Measurements from ENCODE around the gene TRABD2A. TPM values are rescaled to one million over a fixed set of nuclear protein-coding genes. Genes with fewer than 3 reads are reported as not detected.

The TRABD2A gene
- polyA plus RNA-seq, 4 donors, result 0.32 to 0.70 (median 0.59) TPM

DNA sequence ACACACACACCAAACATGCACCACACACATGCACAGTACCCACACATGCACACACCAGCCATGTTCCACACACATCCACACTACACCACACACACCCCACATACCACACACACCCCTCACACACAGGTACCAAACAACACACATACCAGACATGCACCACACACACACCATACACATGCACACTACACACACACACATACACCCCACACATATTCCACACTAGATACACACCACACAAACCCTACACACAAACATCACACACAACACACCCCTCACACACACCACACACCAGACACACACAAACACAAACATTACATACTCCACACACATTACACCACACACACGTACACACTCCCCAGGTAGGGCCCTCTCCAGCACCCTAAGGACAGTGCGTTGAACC lies 51.2 kb downstream of the TRABD2A start:
- no peak for DNase-seq (ENCODE audit: low read depth in 4 of 4, low spot score in 3 of 4)

DNA sequence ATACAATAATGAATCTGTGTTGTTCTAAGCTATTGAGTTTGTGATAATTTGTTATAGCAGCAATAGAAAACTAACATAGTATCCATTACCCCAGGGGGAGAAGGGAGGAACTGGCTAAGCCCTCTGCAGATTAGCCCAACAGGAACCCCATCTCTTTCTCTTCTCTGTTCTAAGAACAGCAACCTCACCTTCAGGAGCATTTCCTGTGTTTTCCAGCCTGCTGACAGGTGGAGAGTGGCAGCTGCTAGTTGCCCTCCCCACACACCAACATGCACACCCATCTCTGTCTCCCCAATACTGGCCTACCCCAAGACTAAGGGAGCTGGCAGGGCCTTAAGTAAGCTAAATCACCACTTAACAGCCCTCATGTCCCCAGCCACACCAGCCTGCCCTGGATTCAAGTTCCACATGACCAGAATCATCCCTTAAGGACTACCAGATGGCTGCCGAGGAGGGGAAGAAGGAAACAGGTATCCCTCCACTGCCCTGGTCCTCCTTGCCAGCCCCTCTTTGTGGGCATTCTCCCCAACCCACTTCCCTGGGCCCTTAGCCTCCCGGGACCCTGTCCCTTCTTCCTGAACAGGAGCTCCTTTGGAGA lies 52.8 kb downstream of the TRABD2A start:
- DNase-seq (ENCODE audit: low read depth in 4 of 4, low spot score in 3 of 4), result no peak

DNA sequence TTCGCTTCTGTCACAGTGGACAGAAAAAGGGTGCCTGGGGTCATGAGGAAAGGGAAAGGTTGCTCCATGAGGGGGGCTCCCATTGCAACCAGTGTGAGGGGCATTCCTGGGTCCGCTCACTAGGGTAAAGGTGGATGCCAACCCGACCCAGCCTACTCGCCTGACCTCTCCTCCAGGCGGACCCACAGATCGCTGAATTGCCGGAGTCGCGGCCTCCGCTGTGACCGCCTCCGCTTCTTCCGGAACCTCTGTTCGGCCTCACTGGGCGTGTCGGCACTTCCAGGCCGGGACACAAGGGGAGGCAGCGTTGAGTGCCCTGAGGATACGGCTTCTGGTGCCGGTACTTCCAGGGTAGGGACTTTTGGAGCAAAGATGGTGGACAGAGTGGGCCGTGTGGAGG lies 57.1 kb downstream of the TRABD2A start:
- no peak for DNase-seq (ENCODE audit: low read depth in 4 of 4, low spot score in 3 of 4)

DNA sequence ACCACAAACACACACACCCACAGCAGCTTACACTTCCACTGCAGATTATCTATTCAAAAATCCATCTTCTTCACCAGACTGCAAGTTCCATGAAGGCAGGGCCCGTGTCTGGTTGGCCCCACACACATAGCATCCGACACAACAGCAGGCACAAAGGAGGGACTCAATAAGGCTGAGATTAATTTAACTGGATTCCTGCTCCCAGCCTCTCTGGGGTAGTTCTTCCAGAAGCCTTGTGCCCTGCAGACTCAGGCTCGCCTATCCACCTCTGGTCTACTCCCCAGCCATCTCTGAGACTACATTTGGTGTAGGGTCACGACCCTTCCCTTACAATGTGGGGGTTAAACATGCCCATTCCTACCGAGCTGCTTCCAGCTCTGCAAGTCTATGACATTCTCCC lies 57.7 kb downstream of the TRABD2A start:
- DNase-seq (ENCODE audit: low read depth in 4 of 4, low spot score in 3 of 4), result no peak

DNA sequence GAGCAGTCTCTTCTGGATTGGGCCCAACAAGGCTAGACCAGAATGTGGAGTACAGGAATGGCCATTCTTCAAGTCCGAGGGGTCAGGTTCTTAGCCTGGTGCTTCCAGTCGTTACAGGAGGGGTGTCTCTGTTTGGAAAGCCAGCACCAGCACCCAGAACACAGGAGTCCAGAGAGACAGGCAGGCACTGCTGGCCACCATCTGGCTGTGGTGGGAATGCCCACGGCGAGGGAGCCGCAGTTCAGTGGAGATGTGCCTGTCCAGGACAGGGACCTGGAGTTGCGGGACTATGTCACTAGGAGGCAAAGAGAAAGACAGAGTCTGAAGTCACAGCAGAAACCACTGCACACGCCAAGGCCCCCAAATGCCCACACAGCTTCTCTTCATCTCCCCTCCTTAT lies 59.1 kb downstream of the TRABD2A start:
- no peak for DNase-seq (ENCODE audit: low read depth in 4 of 4, low spot score in 3 of 4)

DNA sequence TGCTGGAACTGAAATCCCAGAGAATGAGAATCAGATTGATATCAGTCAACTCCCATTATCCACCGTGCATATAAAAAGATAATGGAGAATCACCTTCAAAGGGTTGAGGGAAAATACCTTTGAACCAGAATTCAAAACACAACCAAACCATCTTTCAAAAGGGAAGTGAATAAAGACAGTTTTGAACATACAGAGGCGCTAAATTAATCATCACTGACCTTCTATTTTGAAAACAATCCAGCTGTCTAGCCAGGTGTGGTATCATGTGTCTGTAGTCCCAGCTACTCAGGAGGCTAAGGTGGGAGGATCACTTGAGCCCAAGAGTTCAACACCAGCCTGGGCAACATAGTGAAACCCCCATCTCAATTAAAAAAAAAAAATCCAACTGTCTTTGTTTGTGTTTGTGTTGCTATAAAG lies 63.6 kb downstream of the TRABD2A start:
- no peak for DNase-seq (ENCODE audit: low read depth in 4 of 4, low spot score in 3 of 4)

DNA sequence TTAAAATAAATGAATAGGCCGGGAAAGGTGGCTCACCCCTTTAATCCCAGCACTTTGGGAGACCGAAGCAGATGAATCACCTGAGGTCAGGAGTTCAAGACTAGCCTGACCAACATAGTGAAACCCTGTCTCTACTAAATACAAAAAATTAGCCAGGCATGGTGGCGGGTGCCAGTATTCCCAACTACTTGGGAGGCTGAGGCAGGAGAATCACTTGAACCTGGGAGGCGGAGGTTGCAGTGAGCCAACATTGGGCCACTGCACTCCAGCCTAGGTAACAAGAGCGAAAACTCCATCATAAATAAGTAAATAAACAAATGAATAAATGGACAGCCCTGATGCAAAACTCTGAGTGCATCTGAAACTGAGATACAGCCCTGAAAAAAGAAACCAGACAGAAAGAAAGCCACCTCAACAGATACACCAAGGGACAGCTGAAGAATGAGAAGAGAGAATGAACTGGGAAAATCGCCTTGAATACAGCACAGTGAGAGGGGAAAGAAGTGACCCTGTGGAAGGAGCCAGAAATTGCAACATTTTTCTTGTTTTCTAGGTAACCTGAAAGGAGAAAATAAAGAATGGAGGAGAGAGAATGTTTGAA lies 64.4 kb downstream of the TRABD2A start:
- DNase-seq (ENCODE audit: low read depth in 4 of 4, low spot score in 3 of 4), result no peak

DNA sequence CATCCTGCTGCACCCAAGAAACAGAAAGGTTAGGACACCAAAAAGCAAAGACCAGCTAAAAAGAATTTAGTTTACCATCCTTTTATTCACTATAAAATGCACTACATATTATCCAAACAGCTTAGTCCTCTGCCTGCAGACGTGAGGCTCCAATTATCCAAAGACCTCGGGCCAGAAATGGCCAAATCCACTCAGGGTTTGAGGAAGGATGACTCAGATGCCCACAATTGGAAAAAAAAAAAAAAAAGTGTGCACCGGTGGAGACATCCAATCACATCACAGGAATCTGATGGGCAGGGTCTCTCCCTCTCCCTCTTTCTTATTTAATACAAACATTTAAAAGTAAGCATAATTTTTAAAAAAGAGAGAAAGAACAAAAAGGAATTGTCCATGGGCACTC lies 65.7 kb downstream of the TRABD2A start:
- DNase-seq (ENCODE audit: low read depth in 4 of 4, low spot score in 3 of 4), result no peak

DNA sequence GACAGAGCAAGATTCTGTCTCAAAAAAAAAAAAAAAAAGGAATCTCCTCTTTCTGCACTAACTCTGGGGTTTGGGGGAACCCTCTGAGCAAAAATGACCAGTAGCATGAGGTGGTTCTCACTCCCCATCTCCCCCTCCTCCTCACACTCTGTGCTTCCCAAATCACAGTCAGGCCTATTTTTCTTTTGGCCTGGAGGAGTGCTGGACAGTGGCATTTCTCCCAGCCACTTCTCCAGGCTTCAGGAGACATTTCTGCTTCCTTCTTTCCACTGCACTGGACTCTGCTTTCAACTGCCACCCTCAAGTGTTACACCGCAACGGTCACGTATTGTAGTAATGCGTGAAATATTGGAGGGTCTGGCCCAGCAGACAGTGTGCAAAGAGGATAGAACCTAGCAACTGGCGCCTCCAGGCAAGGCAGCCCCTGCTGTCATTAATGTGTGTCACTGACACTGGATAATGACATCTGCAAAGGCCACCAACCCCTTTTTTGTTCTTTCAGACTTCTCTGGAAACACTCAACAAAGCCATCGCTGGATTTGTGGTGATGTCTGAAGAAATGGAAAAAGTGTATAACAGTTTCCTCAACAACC lies 68.9 kb downstream of the TRABD2A start:
- no peak for DNase-seq (ENCODE audit: low read depth in 4 of 4, low spot score in 3 of 4)

DNA sequence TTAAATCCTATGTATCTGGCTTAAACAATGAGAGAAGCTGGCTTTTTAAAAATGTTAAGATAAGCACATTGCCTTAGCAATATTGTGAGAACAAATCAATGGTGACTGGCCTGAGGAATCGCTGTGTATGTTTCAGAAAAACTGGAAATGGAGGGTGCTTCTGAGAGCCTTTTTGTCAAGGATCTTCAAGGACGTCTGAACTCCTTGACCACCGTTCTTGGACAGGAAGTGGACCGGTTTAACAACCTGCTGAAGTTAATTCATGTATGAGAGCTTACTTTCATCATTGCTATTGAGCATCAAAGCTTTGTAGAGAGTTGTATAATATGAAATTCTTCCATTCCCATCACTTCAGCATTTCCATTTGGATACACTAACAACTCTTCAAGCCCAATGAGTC lies 72.6 kb downstream of the TRABD2A start:
- no peak for DNase-seq (ENCODE audit: low read depth in 4 of 4, low spot score in 3 of 4)

DNA sequence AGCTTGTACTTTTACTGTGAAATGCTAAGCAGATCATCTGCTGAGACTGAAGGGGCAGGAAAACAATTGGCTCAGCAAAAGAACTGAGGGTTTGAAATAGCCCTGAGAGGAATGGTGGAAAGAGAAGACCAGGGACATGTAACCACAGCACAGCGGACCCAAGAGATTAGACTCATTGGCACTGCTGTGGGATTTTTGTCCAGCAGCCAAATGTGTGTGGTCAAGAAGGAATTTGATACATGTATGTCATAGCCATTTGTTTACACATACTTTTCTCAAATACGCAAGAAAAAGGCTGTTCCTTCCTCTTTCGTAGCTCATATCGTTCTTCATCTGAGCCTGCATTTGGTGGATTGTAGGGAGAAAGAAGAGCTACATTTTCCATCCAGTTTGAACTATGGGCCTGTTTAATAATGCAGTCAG lies 73.8 kb downstream of the TRABD2A start:
- DNase-seq (ENCODE audit: low read depth in 4 of 4, low spot score in 3 of 4), result no peak

DNA sequence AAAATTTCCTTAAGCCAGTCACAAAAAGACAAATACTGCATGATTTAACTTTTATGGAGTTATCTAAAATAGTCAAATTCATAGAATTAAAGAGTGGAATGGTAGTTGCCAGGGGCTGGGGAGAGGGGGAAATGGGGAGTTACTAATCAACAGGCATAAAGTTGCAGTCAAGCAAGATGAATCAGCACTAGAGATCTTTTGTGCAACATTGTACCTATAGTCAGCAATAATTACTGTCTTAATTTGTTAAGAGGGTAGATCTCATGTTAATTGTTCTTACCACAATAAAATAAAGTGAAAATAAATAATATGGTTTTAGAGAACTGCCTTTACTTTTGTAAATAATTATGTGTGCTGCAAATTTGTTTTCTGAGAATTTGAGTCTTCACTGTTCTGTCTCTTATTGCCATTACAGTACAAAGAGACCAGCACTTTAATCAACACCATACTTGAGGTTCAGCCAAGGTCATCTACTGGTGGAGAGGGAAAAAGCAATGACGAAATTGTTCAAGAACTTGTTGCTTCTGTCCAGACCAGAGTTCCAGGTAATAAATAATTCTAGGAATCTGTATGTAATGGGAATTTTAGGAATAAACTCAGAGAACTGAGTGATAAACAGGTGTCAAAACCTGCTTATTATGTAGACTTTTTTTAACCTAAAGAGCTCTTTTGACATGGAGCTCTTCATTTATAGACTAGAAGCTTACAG lies 75.5 kb downstream of the TRABD2A start:
- no peak for DNase-seq (ENCODE audit: low read depth in 4 of 4, low spot score in 3 of 4)

DNA sequence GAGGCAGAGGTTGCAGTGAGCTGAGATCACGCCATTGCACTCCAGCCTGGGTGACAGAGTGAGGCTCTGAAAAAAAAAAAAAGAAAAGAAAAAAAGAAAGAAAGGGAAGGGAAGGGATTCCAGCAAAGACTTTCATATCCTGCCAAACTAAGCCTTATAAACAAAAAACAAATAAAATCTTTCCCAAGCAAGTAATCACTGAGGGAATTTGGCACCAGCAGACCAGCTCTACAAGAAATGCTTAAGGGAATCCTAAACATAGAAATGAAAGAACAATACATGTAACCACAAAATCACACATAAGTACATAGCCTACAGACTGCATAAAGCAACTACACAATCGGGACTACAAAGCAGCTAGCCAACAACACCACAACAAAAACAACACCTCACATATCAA lies 79.1 kb downstream of the TRABD2A start:
- DNase-seq (ENCODE audit: low read depth in 4 of 4, low spot score in 3 of 4), result no peak

DNA sequence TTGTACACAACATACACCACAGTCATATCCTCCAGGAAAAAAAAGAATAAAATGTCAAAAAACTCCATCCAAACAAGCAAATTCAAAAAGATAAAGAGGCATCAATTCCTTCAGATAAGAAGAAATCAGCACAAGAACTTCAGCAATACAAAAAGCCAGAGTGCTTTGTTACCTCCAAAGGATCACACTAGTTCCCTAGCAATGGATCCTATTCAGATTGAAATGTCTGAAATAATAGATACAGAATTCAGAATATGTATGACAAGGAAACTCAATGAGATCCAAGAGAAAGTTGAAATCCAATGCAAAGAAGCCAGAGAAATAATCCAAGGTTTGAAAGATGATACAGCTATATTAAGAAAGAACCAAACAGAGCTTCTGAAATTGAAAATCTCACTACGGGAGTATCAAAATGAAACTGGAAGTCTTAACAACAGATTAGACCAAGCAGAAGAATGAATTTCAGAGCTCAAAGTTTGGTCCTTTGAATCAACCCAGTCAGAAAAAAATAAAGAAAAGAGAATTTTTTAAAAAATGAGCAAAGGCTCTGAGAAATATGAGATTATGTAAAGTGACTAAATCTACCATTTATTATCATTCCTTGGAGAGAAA lies 80.6 kb downstream of the TRABD2A start:
- no peak for DNase-seq (ENCODE audit: low read depth in 4 of 4, low spot score in 3 of 4)

DNA sequence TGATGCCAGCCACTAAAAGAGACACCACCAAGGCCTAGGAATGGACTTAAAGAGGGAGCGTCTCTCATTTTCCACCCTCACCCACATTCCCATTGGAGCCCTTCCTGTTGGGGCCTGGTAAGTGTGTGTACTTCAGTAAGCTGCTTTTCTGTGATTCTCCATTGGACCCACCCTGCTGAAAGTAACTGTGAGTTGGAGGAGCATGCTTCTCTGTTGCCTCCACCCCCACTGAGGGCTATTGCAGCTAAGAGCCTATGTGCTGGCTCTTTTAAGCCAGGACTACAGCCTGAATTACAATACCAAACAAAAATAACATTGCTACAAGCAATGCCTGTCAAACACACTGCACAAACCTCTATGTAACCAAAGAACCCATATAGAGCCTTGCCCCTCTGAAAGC lies 81.1 kb downstream of the TRABD2A start:
- DNase-seq (ENCODE audit: low read depth in 4 of 4, low spot score in 3 of 4), result no peak

DNA sequence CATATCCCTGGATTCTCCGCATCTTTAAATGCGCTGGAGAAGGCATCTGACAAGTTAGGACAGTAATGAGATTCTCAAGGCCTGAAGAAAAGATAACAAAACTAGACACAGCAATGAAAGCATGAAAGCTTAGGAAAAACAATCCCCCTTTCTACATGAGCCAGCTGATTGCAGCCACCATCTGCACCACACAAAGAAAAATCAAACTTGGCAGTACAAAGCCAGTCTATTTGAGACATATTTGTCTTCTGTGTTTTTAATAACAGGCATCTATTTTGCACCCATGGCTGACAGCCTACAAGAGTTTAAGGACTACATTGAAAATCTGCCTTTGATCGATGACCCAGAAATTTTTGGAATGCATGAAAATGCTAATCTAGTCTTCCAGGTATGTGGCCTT lies 83.6 kb downstream of the TRABD2A start:
- DNase-seq (ENCODE audit: low read depth in 4 of 4, low spot score in 3 of 4), result no peak

DNA sequence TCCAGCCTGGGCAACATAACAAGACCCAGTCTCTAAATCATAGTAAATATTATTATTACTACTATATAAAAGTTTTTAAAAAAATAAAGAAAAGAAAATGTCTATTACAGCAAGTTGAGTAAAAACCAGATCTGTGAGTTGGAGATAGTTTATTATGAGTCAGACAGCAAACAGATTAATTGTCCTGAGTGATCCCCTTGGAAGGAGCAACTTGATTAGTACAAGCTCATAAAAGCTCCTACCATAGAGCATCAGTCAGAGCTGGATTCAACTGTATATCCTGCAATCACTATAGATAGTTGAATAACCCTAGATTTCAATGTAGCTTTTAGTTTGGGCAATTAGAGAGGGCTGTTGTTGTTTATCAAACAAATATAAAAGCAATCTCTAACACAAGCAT lies 84.1 kb downstream of the TRABD2A start:
- no peak for DNase-seq (ENCODE audit: low read depth in 4 of 4, low spot score in 3 of 4)

DNA sequence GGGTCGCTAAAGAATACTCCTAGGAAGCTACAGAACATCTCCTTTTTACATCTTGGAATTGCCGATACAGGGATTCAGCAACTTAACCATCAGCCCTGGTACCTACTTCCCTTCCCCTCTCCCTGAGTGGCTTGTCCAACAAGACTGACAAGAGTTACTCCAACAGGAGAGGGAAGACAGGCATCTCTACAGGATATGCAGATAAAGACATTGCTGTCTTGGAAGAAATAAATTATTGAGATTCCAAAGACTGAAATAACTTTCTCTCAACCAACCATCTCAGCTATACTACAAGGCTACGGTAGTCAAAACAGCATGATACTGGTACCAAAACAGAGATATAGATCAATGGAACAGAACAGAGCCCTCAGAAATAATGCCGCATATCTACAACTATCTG lies 87.2 kb downstream of the TRABD2A start:
- no peak for DNase-seq (ENCODE audit: low read depth in 4 of 4, low spot score in 3 of 4)

DNA sequence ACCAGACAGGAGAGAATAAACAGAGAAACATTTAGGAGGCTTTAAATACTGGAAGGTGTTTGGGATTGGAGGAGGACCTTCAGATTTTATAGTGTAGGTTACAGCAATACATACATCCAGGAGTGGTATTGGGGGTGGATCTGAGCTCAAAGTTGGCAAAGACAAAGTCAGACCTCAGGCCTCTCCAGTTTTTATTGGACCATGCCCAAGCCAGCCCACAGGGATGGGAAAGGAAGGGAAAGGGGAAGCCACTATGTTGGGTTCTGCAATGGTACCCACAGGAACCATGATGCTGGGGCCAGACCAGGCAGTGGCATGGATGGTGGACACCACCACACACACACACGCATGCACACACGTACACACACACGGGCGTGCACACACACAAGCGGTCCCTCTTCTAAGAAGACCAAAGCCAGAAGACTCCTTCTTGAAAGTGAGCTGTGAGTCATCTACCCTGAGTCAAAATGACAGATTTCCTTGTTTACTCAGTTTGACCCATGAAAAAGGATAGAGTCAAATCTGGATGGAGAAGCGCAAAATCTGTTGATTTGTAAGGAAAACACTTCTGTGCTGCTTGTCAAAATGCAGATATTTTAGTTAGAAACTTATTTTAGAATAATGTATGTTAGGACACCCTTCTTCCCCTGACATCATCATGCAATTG lies 87.9 kb downstream of the TRABD2A start:
- no peak for DNase-seq (ENCODE audit: low read depth in 4 of 4, low spot score in 3 of 4)

DNA sequence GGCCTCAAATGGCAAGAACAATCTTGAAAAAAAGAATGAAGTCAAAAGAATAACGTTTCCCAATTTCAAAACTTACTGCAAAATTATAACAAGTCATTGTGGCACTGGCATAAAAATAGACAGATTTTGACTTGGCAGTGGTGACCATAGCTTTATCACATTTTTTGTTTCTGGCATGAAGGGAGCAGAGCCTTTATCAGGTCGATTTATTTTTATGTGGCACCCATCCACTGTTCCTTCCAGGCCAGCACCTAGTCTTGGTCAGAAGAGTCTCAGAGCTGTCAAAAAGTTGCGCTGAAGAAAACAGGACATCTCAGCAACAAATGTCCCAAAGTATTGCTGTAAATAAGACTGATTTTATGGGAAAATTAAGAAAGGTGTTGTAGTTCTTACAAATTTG lies 92.4 kb downstream of the TRABD2A start:
- no peak for DNase-seq (ENCODE audit: low read depth in 4 of 4, low spot score in 3 of 4)

DNA sequence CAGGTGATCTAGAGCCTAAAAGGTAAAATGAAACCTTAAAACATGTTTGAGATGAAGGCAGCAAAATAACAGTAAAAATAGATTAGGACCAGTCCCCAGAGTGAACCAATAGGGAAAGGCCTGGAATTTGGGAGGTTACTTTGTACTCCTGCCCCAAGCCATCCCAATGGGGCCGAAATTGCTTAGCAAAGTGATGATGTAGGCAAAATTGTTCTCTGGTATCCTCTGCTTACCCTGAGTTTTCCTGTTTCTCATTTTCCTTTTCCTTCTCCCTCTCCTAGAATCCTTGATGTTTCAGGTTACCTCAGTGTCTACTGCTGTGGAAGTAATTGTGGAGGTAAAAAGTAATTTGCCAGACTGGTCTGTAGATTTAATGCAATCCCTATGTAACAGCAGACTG lies 92.9 kb downstream of the TRABD2A start:
- no peak for DNase-seq (ENCODE audit: low read depth in 4 of 4, low spot score in 3 of 4)

Measured in left renal pelvis (tissue), 4 donors.